K562 (cell line): ENCODE measurements around the gene ZNF689. TPM values are rescaled to one million over a fixed set of nuclear protein-coding genes. Genes with fewer than 3 reads are reported as not detected.
A peak's percentile ranks its signal among the peaks of the same experiment; 100 is the strongest.

ENCODE experiments used
- ATF7 ChIP-seq: fragments of 450-650 bp; IDR thresholded peaks from 2 replicates; pipeline ENCODE4 v1.7.1; 2014; ENCODE audit warnings: mild to moderate bottlenecking, moderate library complexity
- CBX1 ChIP-seq: sonication (generic); IDR thresholded peaks from 2 replicates; pipeline ENCODE4 v1.6.1; 2016; ENCODE audit warnings: antibody characterized with exemption, low read depth, mild to moderate bottlenecking
- CLOCK ChIP-seq: fragments of 250-450 bp; sonication (Bioruptor Pico); IDR thresholded peaks from 2 replicates; pipeline ENCODE4 v1.4.0; 2020; ENCODE audit warnings: mild to moderate bottlenecking, moderate library complexity, borderline replicate concordance
- E2F5 ChIP-seq: sonication (generic); formaldehyde crosslinking; IDR thresholded peaks from 2 replicates; pipeline ENCODE4 v1.8.0; 2022; ENCODE audit warnings: mild to moderate bottlenecking, missing genetic modification reagents
- ESRRB ChIP-seq: fragments of 250-450 bp; sonication (Bioruptor Pico); IDR thresholded peaks from 2 replicates; pipeline ENCODE4 v1.5.0; 2020; ENCODE audit warnings: mild to moderate bottlenecking, moderate library complexity, borderline replicate concordance
- EWSR1 ChIP-seq: fragments of 450-650 bp; IDR thresholded peaks from 2 replicates; pipeline ENCODE4 v1.6.1; 2018; ENCODE audit warnings: borderline replicate concordance, mild to moderate bottlenecking, low read depth, moderate library complexity; ENCODE audit not compliant: partially characterized antibody
- FOXA3 ChIP-seq, 2 experiments: fragments of 450-650 bp in 1 of 2; sonication (generic) in 1 of 2; formaldehyde crosslinking; IDR thresholded peaks in 1 of 2; conservative IDR thresholded peaks in 1 of 2; 2 replicates each; pipeline versions ENCODE4 v1.4.0 to v1.8.0; 2020 to 2022; ENCODE audit warnings: mild to moderate bottlenecking in 2 of 2, missing genetic modification reagents in 1 of 2
- GABPA ChIP-seq: fragments of 200-800 bp; sonication (Bioruptor generic); conservative IDR thresholded peaks from 2 replicates; pipeline ENCODE4 v1.6.1; 2016; ENCODE audit warnings: low read depth, missing genetic modification characterization, missing compliant biosample characterization
- GATAD2A ChIP-seq: fragments of 450-650 bp; IDR thresholded peaks from 2 replicates; pipeline ENCODE4 v1.6.1; 2017
- IRF2 ChIP-seq: sonication (generic); formaldehyde crosslinking; IDR thresholded peaks from 2 replicates; pipeline ENCODE4 v1.8.1; 2022; ENCODE audit warnings: mild to moderate bottlenecking, missing genetic modification reagents
- KDM2B ChIP-seq: fragments of 250-450 bp; sonication (Bioruptor Pico); IDR thresholded peaks from 2 replicates; pipeline ENCODE4 v1.8.0; 2021; ENCODE audit warnings: mild to moderate bottlenecking, moderate library complexity
- LEF1 ChIP-seq: fragments of 450-650 bp; IDR thresholded peaks from 2 replicates; pipeline ENCODE4 v1.6.1; 2016; ENCODE audit warnings: mild to moderate bottlenecking
- MYBL2 ChIP-seq, 2 experiments: fragments of 450-650 bp in 1 of 2; sonication (generic) in 1 of 2; formaldehyde crosslinking in 1 of 2; IDR thresholded peaks; 2 replicates each; pipeline versions ENCODE4 v1.6.1 to v1.8.1; 2017 to 2022; ENCODE audit warnings: borderline replicate concordance in 1 of 2, inconsistent platforms in 1 of 2, low read depth in 1 of 2, mild to moderate bottlenecking in 1 of 2, missing genetic modification reagents in 1 of 2, moderate library complexity in 1 of 2
- NELFE ChIP-seq: IDR thresholded peaks from 2 replicates; pipeline ENCODE4 v1.6.1; 2011; ENCODE audit warnings: mild to moderate bottlenecking; ENCODE audit not compliant: insufficient read depth, insufficient read length
- NFYB ChIP-seq: IDR thresholded peaks from 2 replicates; pipeline ENCODE4 v1.6.1; 2011; ENCODE audit warnings: mild to moderate bottlenecking, moderate library complexity; ENCODE audit not compliant: insufficient read length; ENCODE audit errors: extremely low read depth
- RFX1 ChIP-seq: fragments of 450-650 bp; IDR thresholded peaks from 2 replicates; pipeline ENCODE4 v1.6.1; 2016; ENCODE audit warnings: mild to moderate bottlenecking, moderate library complexity
- SMAD2 ChIP-seq: fragments of 150-350 bp; IDR thresholded peaks from 2 replicates; pipeline ENCODE4 v1.6.1; 2014; ENCODE audit warnings: low read depth, mild to moderate bottlenecking, low read length
- SUPT5H ChIP-seq: fragments of 450-650 bp; IDR thresholded peaks from 2 replicates; pipeline ENCODE4 v1.6.1; 2016
- ZNF12 ChIP-seq: sonication (generic); formaldehyde crosslinking; IDR thresholded peaks from 2 replicates; pipeline ENCODE4 v1.4.0; 2020; ENCODE audit warnings: mild to moderate bottlenecking, missing genetic modification reagents
- ZNF583 ChIP-seq: fragments of 250-450 bp; sonication (Bioruptor Pico); IDR thresholded peaks from 2 replicates; pipeline ENCODE4 v1.4.0; 2020
- polyA plus RNA-seq, 8 experiments: library from polyadenylated mRNA; depleted of rRNA in 4 of 8; stranded (reverse) in 5 of 8; unstranded in 3 of 8; fragments of >200 nt; fragmentation: Nextera tagmentation in 2 of 8; fragmentation: Illumina TruSeq in 1 of 8; extraction: Ambion mirVana in 2 of 8; extraction: Trizol in 1 of 8; gene quantifications; 2 replicates each; pipeline versions ENCODE4 v1.2.1 to v1.2.3, GENCODE V29; 2011 to 2014; ENCODE audit warnings: inconsistent platforms in 1 of 8, missing spikeins in 1 of 8
- total RNA-seq, 7 experiments: library from RNA; depleted of rRNA in 6 of 7; stranded (reverse); fragments of >200 nt in 6 of 7; fragmentation: Illumina TruSeq in 2 of 7; extraction: Trizol in 2 of 7; gene quantifications; 2 replicates each; pipeline versions ENCODE4 v1.2.1 to v1.2.3, GENCODE V29; 2011 to 2021; ENCODE audit warnings: low replicate concordance in 1 of 7
- TF ChIP-seq, protein P1 (sequence below): sonication (generic); formaldehyde crosslinking; IDR thresholded peaks from 2 replicates; pipeline ENCODE4 v1.8.1; 2023; ENCODE audit warnings: mild to moderate bottlenecking, missing genetic modification reagents
- TF ChIP-seq, protein P2 (sequence below): IDR thresholded peaks from 2 replicates; pipeline ENCODE4 v1.6.1; 2014; ENCODE audit warnings: antibody characterized with exemption

Gene ZNF689
- total and polyA plus RNA-seq, 9 of the 15 experiments (the other 6 are each of a cell fraction or from before 2014, with no cell fraction given): 5.4 to 15.4 (median 10.8) TPM

DNA sequence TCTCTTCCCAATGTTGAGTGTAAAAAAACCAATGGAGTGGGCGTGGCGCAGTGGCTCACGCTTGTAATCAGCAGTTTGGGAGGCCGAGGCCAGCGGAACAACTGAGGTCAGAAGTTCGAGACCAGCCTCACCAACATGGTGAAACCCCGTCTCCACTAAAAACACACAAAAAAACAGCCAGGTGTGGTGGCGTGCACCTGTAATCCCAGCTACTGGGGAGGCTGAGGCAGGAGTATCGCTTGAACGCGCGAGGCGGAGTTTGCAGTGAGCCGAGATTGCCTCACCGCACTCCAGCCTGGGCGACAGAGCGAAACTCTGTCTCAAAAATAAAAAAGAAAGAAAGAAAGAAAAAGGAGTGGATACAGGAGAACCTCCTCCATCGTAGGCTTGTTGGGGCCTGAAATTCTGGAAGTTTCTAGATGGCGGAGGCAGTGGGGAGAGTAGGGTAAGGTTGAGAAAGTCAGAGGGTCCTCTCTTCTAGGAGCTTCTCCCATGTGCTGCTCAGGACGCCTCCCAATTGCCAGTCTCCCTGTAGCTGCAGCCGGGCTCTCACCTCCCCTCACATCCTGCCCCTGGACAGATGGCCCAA is 51.3 kb downstream of the ZNF689 start (continued):
- TF ChIP-seq, protein P1, sequence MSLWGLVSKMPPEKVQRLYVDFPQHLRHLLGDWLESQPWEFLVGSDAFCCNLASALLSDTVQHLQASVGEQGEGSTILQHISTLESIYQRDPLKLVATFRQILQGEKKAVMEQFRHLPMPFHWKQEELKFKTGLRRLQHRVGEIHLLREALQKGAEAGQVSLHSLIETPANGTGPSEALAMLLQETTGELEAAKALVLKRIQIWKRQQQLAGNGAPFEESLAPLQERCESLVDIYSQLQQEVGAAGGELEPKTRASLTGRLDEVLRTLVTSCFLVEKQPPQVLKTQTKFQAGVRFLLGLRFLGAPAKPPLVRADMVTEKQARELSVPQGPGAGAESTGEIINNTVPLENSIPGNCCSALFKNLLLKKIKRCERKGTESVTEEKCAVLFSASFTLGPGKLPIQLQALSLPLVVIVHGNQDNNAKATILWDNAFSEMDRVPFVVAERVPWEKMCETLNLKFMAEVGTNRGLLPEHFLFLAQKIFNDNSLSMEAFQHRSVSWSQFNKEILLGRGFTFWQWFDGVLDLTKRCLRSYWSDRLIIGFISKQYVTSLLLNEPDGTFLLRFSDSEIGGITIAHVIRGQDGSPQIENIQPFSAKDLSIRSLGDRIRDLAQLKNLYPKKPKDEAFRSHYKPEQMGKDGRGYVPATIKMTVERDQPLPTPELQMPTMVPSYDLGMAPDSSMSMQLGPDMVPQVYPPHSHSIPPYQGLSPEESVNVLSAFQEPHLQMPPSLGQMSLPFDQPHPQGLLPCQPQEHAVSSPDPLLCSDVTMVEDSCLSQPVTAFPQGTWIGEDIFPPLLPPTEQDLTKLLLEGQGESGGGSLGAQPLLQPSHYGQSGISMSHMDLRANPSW (CRISPR knock-in tag): no peak
- TF ChIP-seq NELFE (no peak), ESRRB (CRISPR knock-in tag) (no peak), KDM2B (CRISPR knock-in tag) (0 out of 2 replicates have a peak, but pooled peaks have one; percentile 43), MYBL2 (IDR thresholded peaks at IDR 0.05; ENCODE audit: low read depth) (no peak), MYBL2 (CRISPR knock-in tag; IDR thresholded peaks at IDR 0.05; ENCODE audit: borderline replicate concordance) (no peak), NFYB (no peak), CBX1 (peak; percentile 89), E2F5 (no peak), EWSR1 (no peak), ATF7 (no peak), GATAD2A (no peak), SMAD2 (no peak), CLOCK (CRISPR knock-in tag) (no peak), FOXA3 (CRISPR knock-in tag; conservative IDR thresholded peaks at IDR 0.05 in 1 of 2, IDR thresholded peaks at IDR 0.05 in 1 of 2) (no peak; a peak in 1 of 4 replicates), SUPT5H (no peak), GABPA (tag) (no peak; the same call in none of the 2 replicates), IRF2 (CRISPR knock-in tag) (no peak), RFX1 (no peak), LEF1 (no peak), ZNF583 (CRISPR knock-in tag) (no peak), ZNF12 (CRISPR knock-in tag) (no peak)
- TF ChIP-seq, protein P2, sequence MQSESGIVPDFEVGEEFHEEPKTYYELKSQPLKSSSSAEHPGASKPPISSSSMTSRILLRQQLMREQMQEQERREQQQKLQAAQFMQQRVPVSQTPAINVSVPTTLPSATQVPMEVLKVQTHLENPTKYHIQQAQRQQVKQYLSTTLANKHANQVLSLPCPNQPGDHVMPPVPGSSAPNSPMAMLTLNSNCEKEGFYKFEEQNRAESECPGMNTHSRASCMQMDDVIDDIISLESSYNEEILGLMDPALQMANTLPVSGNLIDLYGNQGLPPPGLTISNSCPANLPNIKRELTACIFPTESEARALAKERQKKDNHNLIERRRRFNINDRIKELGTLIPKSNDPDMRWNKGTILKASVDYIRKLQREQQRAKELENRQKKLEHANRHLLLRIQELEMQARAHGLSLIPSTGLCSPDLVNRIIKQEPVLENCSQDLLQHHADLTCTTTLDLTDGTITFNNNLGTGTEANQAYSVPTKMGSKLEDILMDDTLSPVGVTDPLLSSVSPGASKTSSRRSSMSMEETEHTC: no peak
